Thoracic aorta (tissue), 2 donors: ENCODE results near the gene SNRNP25. TPM values are rescaled to one million over a fixed set of nuclear protein-coding genes. Genes with fewer than 3 reads are reported as not detected.
"Not testable (repeated sequence)": the region's sequence is repeated elsewhere in the genome, so short reads cannot be mapped to it uniquely, and the experiment has no call there.

Experiments used
- ATAC-seq: fragments of 150-250 bp; one replicate; pipeline ENCODE4 v1.8.0; 2017; ENCODE audit warnings: low read depth; ENCODE audit not compliant: insufficient number of reproducible peaks, low FRiP score
- DNase-seq: peaks from one replicate; pipeline ENCODE4 v3.0.0-alpha.2; 2020; ENCODE audit warnings: low spot score
- H3K27ac ChIP-seq, 2 donors: fragments of 200-600 bp; sonication (generic); 1 replicate in 1 of 2; 2 replicates in 1 of 2; pipeline ENCODE4 v1.5.1; 2016; ENCODE audit warnings: mild to moderate bottlenecking in 2 of 2, moderate library complexity in 2 of 2
- H3K27me3 ChIP-seq: fragments of 200-600 bp; sonication (generic); replicated peaks from 2 replicates; pipeline ENCODE4 v1.6.0; 2016; ENCODE audit warnings: mild to moderate bottlenecking; ENCODE audit not compliant: insufficient read depth
- H3K36me3 ChIP-seq: fragments of 200-600 bp; sonication (generic); one replicate; pipeline ENCODE4 v1.5.1; 2016
- H3K4me1 ChIP-seq, 2 donors: fragments of 200-600 bp; sonication (generic); 1 replicate in 1 of 2; 2 replicates in 1 of 2; pipeline versions ENCODE4 v1.5.1 to v1.6.0; 2016; ENCODE audit warnings: low read depth in 2 of 2, mild to moderate bottlenecking in 1 of 2; ENCODE audit not compliant: control insufficient read depth in 1 of 2
- H3K4me3 ChIP-seq: fragments of 200-600 bp; sonication (generic); 2 replicates; pipeline ENCODE4 v1.5.1; 2016; ENCODE audit warnings: mild to moderate bottlenecking
- H3K9me3 ChIP-seq: fragments of 200-600 bp; sonication (generic); 2 replicates; pipeline ENCODE4 v1.5.1; 2016
- total RNA-seq, 2 donors: library from RNA; depleted of rRNA; stranded (reverse); fragments of >200 nt; gene quantifications; one replicate each; pipeline versions ENCODE4 v1.1.0 to v1.2.3, GENCODE V29; 2016
- TF ChIP-seq, protein P1 (sequence below): fragments of 200-600 bp; sonication (generic); IDR thresholded peaks from one replicate; pipeline ENCODE4 v1.5.1; 2019; ENCODE audit warnings: antibody characterized with exemption

SNRNP25 gene
- total RNA-seq, 2 donors from 2014 or later: 6.1 to 16.4 TPM

DNA sequence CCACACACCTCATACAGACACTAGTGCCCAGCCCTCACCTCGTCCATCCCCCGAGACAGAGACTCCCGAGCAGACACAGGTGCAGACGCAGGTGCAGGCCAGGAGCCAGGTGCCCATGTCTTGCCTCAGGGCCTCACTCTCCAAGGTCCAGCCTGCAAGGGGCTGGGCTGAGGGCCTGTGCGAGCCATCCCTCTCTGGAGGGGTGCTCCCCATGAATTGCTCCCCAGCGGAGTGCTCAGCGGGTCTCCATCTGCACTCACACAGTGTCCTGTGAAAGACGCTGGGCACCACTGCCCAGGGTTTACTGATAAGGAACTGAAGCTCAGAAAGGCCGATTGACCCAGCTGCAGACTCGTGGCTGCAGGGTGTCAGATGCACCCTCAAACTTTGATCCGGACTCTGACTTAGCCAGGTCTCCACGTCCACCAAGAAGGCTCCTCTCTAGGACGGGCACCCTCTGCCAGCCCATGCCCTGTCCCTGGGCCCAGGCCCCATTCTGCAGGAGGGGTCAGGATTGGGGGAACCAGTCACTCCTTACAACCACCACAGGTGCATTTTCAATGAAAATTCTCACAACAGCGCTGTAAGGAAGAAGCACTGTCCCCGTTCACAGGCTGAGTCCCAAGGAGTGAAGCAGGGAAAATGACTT lies 17.2 kb upstream of the SNRNP25 start:
- TF ChIP-seq, protein P1, sequence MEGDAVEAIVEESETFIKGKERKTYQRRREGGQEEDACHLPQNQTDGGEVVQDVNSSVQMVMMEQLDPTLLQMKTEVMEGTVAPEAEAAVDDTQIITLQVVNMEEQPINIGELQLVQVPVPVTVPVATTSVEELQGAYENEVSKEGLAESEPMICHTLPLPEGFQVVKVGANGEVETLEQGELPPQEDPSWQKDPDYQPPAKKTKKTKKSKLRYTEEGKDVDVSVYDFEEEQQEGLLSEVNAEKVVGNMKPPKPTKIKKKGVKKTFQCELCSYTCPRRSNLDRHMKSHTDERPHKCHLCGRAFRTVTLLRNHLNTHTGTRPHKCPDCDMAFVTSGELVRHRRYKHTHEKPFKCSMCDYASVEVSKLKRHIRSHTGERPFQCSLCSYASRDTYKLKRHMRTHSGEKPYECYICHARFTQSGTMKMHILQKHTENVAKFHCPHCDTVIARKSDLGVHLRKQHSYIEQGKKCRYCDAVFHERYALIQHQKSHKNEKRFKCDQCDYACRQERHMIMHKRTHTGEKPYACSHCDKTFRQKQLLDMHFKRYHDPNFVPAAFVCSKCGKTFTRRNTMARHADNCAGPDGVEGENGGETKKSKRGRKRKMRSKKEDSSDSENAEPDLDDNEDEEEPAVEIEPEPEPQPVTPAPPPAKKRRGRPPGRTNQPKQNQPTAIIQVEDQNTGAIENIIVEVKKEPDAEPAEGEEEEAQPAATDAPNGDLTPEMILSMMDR: no peak
- no peaks in the 10 kb centered on the region for H3K4me1 ChIP-seq
- ATAC-seq: no peak
- no peaks in the 10 kb centered on the region for H3K36me3 ChIP-seq
- no peak for DNase-seq
- no peak overlapping the region for H3K27ac ChIP-seq
- no peak overlapping the region for H3K4me3 ChIP-seq
- no peaks in the 10 kb centered on the region for H3K27me3 ChIP-seq
- no peaks in the 10 kb centered on the region for H3K9me3 ChIP-seq

DNA sequence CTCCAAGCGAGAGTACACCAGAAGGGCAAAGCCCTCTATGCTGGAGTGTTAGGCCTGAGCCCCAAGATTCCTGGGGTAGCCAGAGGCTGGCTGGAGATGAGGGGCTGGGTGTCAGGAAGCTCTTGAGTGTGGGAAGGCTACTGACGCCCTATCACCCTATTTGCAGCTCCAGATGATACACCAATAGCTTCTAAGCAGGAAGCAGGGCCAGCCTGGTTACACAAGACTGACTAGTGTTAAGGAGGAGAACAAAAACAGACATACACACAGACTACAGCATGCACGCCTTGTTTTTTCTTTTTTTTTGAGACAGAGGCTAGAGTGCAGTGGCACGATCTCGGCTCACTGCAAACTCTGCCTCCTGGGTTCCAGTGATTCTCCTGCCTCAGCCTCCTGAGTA lies 16.1 kb upstream of the SNRNP25 start:
- Histone ChIP-seq H3K27ac (no peak overlapping the region), H3K27me3 (no peaks in the 10 kb centered on the region), H3K4me3 (no peak overlapping the region), H3K4me1 (no peaks in the 10 kb centered on the region), H3K9me3 (no peaks in the 10 kb centered on the region), H3K36me3 (no peaks in the 10 kb centered on the region)
- TF ChIP-seq, protein P1: no peak
- ATAC-seq: no peak
- DNase-seq: no peak

DNA sequence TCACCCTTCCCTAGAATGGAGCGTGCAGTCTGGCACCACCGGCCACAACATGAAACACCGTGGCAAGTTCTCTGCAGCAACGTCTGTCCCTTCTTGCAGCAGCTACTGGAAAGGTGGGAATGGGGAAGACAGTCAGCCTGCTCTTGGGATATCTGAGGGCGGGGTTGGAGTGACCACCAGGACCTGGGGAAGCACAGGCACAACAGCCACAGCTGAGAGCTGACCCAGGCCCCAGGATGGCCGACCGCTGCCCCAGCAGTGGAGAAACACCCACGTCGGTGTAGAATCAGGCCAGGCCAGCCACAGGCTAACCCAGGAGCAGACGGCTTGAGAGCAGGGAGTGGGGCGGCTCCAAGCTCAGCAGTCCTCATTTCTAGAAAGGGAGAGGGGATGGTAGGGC lies 15.4 kb upstream of the SNRNP25 start:
- DNase-seq, H3K27me3 ChIP-seq, H3K9me3 ChIP-seq, H3K27ac ChIP-seq, ATAC-seq, H3K4me1 ChIP-seq, H3K36me3 ChIP-seq, H3K4me3 ChIP-seq: not testable (repeated sequence)

DNA sequence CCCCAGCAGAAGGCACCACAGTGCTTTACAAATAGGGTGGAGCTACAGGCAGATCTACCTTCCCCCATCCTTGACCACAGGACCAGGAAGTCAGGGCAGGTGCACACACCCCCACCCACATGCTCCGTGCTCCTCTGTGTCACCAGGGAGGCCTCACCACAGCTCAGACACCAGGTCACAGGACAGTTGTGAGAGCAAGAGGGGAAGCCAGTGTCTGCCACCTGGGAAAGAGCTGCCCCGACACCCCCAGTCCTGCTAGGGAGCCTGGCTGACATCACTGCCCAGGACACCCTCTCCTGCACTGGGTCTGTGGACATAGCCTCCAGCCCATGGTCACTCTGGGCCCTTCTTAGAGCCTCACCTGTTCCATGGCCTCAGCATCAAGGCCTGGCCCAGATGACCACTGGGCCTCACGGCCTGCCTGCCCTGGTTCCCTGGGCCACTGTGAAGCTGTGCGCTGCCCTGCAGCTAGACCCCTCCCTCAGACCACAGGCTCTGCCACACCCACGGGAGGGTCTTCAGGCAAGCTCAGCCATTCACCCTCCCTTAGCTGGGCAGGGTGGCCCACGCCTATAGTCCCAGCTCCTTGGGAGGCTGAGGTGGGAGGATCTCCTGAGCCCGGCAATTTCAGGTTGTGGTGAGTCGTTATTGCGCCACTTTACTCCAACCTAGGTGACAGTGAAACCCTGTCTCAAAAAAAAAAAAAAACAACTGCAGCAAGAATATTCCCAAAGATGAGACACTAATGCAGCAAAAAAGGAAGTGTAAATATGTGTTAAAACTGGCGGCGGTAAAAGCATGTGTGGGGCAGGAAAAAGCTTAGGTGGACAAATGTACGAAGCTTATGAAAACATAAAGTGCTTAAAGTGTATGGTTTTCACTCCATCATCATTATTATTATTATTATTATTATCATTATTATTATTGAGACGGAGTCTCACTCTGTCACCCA lies 14.4 kb upstream of the SNRNP25 start:
- no peak overlapping the region for H3K27ac ChIP-seq
- no peak for DNase-seq
- H3K27me3 ChIP-seq: no peaks in the 10 kb centered on the region
- no peaks in the 10 kb centered on the region for H3K9me3 ChIP-seq
- TF ChIP-seq, protein P1: no peak
- H3K36me3 ChIP-seq: no peaks in the 10 kb centered on the region
- no peak overlapping the region for H3K4me3 ChIP-seq
- ATAC-seq: no peak
- no peaks in the 10 kb centered on the region for H3K4me1 ChIP-seq

DNA sequence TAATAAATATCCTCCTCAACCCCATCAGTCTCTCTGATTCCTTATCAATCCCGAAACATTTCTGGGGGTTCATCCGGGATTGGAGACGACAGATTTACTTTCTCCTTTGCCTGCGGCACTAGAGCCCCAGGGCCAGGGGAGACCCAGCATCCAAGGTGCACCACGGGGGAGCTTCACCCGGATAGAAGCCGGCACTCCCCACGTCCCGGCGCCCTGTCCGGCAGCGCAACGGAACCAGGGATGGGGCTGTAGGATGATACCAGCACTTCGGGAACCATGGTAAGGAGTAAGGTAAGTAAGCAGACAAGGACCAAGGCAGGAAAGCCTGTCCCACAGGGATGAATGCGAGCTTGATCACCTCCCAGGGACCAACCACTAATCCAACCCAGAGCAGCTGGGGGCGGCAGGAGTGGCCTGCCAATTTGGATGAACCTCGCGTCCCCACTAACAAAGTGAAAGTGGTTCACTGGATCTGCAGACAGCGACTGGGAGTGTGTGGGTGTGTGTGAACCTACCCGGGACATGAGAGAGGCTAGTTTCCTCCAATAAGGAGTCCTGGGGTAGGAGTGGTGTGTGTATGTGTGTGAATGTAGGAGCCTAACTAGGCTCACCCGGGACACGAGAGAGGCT lies 12.1 kb upstream of the SNRNP25 start:
- H3K9me3 ChIP-seq: no peaks in the 10 kb centered on the region
- ATAC-seq (no peak), DNase-seq (no peak)
- no peaks in the 10 kb centered on the region for H3K4me1 ChIP-seq
- TF ChIP-seq, protein P1: no peak
- H3K36me3 ChIP-seq: no peaks in the 10 kb centered on the region
- H3K4me3 ChIP-seq: no peak overlapping the region
- H3K27ac ChIP-seq: no peak overlapping the region
- no peaks in the 10 kb centered on the region for H3K27me3 ChIP-seq
